Measurements from ENCODE around the gene REEP2.
"Not testable (repeated sequence)": the region's sequence is repeated elsewhere in the genome, so short reads cannot be mapped to it uniquely, and the experiment has no call there.

REEP2 gene

GRCh38 chr5:138438724-138439476, at the start of gene REEP2:
Gene REEP2 (plus strand): TSS chr5:138439057. CDS start chr5:138439209, 152 bp downstream.
- H3K27me3 Mint-ChIP-seq: peaks cover 36% of the 10 kb centered on the region
- intact Hi-C loops (cut with micrococcal nuclease): no loop called here
- H3K27ac Mint-ChIP-seq: peak within 1 kb of the TSS; percentile 36
- peaks cover 27% of the 10 kb centered on the region for H3K4me1 Mint-ChIP-seq (ENCODE audit: low read depth)
- peaks cover 39% of the 10 kb centered on the region for H3K36me3 Mint-ChIP-seq (ENCODE audit: low read depth)
- H3K9me3 Mint-ChIP-seq: no peaks in the 10 kb centered on the region
- H3K4me3 Mint-ChIP-seq: peak within 1 kb of the TSS; percentile 71

GRCh38 chr5:138389332-138389731, 49.5 kb upstream of the REEP2 start:
- H3K27me3 Mint-ChIP-seq: no peaks in the 10 kb centered on the region
- H3K4me3 Mint-ChIP-seq: no peak overlapping the region
- H3K36me3 Mint-ChIP-seq (ENCODE audit: low read depth): peaks cover 92% of the 10 kb centered on the region
- H3K27ac Mint-ChIP-seq: no peak overlapping the region
- intact Hi-C loops (cut with micrococcal nuclease): no loop called here
- H3K4me1 Mint-ChIP-seq (ENCODE audit: low read depth): peaks cover 19% of the 10 kb centered on the region
- no peaks in the 10 kb centered on the region for H3K9me3 Mint-ChIP-seq

- peaks cover 19% of the 10 kb centered on the region for H3K4me1 Mint-ChIP-seq (ENCODE audit: low read depth)
- H3K4me3 Mint-ChIP-seq; H3K27me3 Mint-ChIP-seq; H3K27ac Mint-ChIP-seq; H3K9me3 Mint-ChIP-seq; intact Hi-C loops (cut with micrococcal nuclease): not testable (repeated sequence)
- peaks cover 92% of the 10 kb centered on the region for H3K36me3 Mint-ChIP-seq (ENCODE audit: low read depth)
Measured at GRCh38 chr5:138389911-138390310, 48.9 kb upstream of the REEP2 start.

- Mint-ChIP-seq H3K4me3 (no peak overlapping the region), H3K36me3 (ENCODE audit: low read depth) (peaks cover 92% of the 10 kb centered on the region), H3K9me3 (no peaks in the 10 kb centered on the region), H3K4me1 (ENCODE audit: low read depth) (peaks cover 8% of the 10 kb centered on the region), H3K27ac (no peak overlapping the region), H3K27me3 (no peaks in the 10 kb centered on the region)
- intact Hi-C loops (cut with micrococcal nuclease): no loop called here
Measured at GRCh38 chr5:138391859-138392386, 46.9 kb upstream of the REEP2 start.

- intact Hi-C loops (cut with micrococcal nuclease): no loop called here
- Mint-ChIP-seq H3K27me3 (no peaks in the 10 kb centered on the region), H3K27ac (no peak overlapping the region), H3K4me3 (no peak overlapping the region), H3K4me1 (ENCODE audit: low read depth) (no peaks in the 10 kb centered on the region), H3K9me3 (no peaks in the 10 kb centered on the region), H3K36me3 (ENCODE audit: low read depth) (peaks cover 99% of the 10 kb centered on the region)
Measured at GRCh38 chr5:138402640-138403039, 36.2 kb upstream of the REEP2 start.

- H3K4me3 Mint-ChIP-seq: no peak overlapping the region
- intact Hi-C loops (cut with micrococcal nuclease): no loop called here
- H3K36me3 Mint-ChIP-seq (ENCODE audit: low read depth): peaks cover 95% of the 10 kb centered on the region
- no peaks in the 10 kb centered on the region for H3K4me1 Mint-ChIP-seq (ENCODE audit: low read depth)
- peaks cover 10% of the 10 kb centered on the region for H3K9me3 Mint-ChIP-seq
- no peak overlapping the region for H3K27ac Mint-ChIP-seq
- no peaks in the 10 kb centered on the region for H3K27me3 Mint-ChIP-seq
Measured at GRCh38 chr5:138408023-138408422, 30.8 kb upstream of the REEP2 start.

- H3K27ac Mint-ChIP-seq; H3K4me1 Mint-ChIP-seq (ENCODE audit: low read depth); H3K27me3 Mint-ChIP-seq; H3K4me3 Mint-ChIP-seq; H3K9me3 Mint-ChIP-seq: not testable (repeated sequence)
- intact Hi-C loops (cut with micrococcal nuclease): loop anchor here (2.0 kb wide), 1 partner anchor 188 kb away; no protein-coding TSS in a partner anchor
- peaks cover 95% of the 10 kb centered on the region for H3K36me3 Mint-ChIP-seq (ENCODE audit: low read depth)
Measured at GRCh38 chr5:138410996-138411640, 27.7 kb upstream of the REEP2 start.

GRCh38 chr5:138418444-138418843, 20.4 kb upstream of the REEP2 start:
- peaks cover 100% of the 10 kb centered on the region for H3K36me3 Mint-ChIP-seq (ENCODE audit: low read depth)
- intact Hi-C loops (cut with micrococcal nuclease): no loop called here
- no peaks in the 10 kb centered on the region for H3K4me1 Mint-ChIP-seq (ENCODE audit: low read depth)
- no peaks in the 10 kb centered on the region for H3K9me3 Mint-ChIP-seq
- no peak overlapping the region for H3K27ac Mint-ChIP-seq
- no peaks in the 10 kb centered on the region for H3K27me3 Mint-ChIP-seq
- H3K4me3 Mint-ChIP-seq: no peak overlapping the region

GRCh38 chr5:138425079-138425478, 13.8 kb upstream of the REEP2 start:
- peaks cover 100% of the 10 kb centered on the region for H3K36me3 Mint-ChIP-seq (ENCODE audit: low read depth)
- no peak overlapping the region for H3K27ac Mint-ChIP-seq
- H3K27me3 Mint-ChIP-seq: no peaks in the 10 kb centered on the region
- no peaks in the 10 kb centered on the region for H3K4me1 Mint-ChIP-seq (ENCODE audit: low read depth)
- H3K4me3 Mint-ChIP-seq: no peak overlapping the region
- intact Hi-C loops (cut with micrococcal nuclease): no loop called here
- H3K9me3 Mint-ChIP-seq: no peaks in the 10 kb centered on the region

- Mint-ChIP-seq H3K27ac (no peak overlapping the region), H3K4me1 (ENCODE audit: low read depth) (peaks cover 27% of the 10 kb centered on the region), H3K9me3 (no peaks in the 10 kb centered on the region), H3K27me3 (peaks cover 36% of the 10 kb centered on the region), H3K36me3 (ENCODE audit: low read depth) (peaks cover 68% of the 10 kb centered on the region), H3K4me3 (no peak overlapping the region)
- intact Hi-C loops (cut with micrococcal nuclease): no loop called here
Measured at GRCh38 chr5:138435943-138436342, 2.9 kb upstream of the REEP2 start.

GRCh38 chr5:138438003-138438723, 694 bp upstream of the REEP2 start:
- peak overlapping the region; percentile 36 for H3K27ac Mint-ChIP-seq
- H3K4me3 Mint-ChIP-seq: peak overlapping the region; percentile 71
- H3K9me3 Mint-ChIP-seq: no peaks in the 10 kb centered on the region
- H3K4me1 Mint-ChIP-seq (ENCODE audit: low read depth): peaks cover 27% of the 10 kb centered on the region
- H3K36me3 Mint-ChIP-seq (ENCODE audit: low read depth): peaks cover 46% of the 10 kb centered on the region
- peaks cover 36% of the 10 kb centered on the region for H3K27me3 Mint-ChIP-seq
- intact Hi-C loops (cut with micrococcal nuclease): no loop called here

GRCh38 chr5:138439477-138440158, 761 bp downstream of the REEP2 start:
- Mint-ChIP-seq H3K4me1 (ENCODE audit: low read depth) (peaks cover 27% of the 10 kb centered on the region), H3K36me3 (ENCODE audit: low read depth) (peaks cover 31% of the 10 kb centered on the region), H3K4me3 (peak overlapping the region; percentile 71), H3K27ac (no peak overlapping the region), H3K27me3 (peaks cover 36% of the 10 kb centered on the region), H3K9me3 (no peaks in the 10 kb centered on the region)
- intact Hi-C loops (cut with micrococcal nuclease): no loop called here

- no peaks in the 10 kb centered on the region for H3K9me3 Mint-ChIP-seq
- peaks cover 36% of the 10 kb centered on the region for H3K27me3 Mint-ChIP-seq
- intact Hi-C loops (cut with micrococcal nuclease): no loop called here
- H3K36me3 Mint-ChIP-seq (ENCODE audit: low read depth): peaks cover 23% of the 10 kb centered on the region
- H3K27ac Mint-ChIP-seq: no peak overlapping the region
- no peak overlapping the region for H3K4me3 Mint-ChIP-seq
- peaks cover 27% of the 10 kb centered on the region for H3K4me1 Mint-ChIP-seq (ENCODE audit: low read depth)
Measured at GRCh38 chr5:138440159-138441073, 1.6 kb downstream of the REEP2 start.

Measured in dendritic cell treated with granulocyte-macrophage colony-stimulating factor and Interleukin-4, amounts not matched to agents 40 ng/mL and 50 ng/mL, for 4 days (primary cell).